Measurements from ENCODE around the gene MAGEB2.

Gene MAGEB2
- long read RNA-seq, transcript MAGEB2-201 (2 exons, 1,610 nt), result major isoform, 291 of 309 reads
- long read RNA-seq, partial matches to known transcripts, result 4 of 309 reads
- long read RNA-seq, other reads (novel, unspliced or antisense), result 14 of 309 reads

GRCh38 chrX:30215357-30215843 lies at the start of gene MAGEB2:
TSS of gene MAGEB2 (plus strand) at chrX:30215563. CDS start at chrX:30218581, 3,018 bp downstream.
- Histone ChIP-seq H3K27ac (replicated peaks) (no peak within 1 kb of the TSS; the same call in 1 of the 2 replicates), H3K4me3 (replicated peaks; ENCODE audit: insufficient read depth, low read length) (no peak within 1 kb of the TSS), H3K27me3 (ENCODE audit: insufficient read depth, poor library complexity, severe bottlenecking) (no peaks in the 10 kb centered on the region)
- DNase-seq (ENCODE audit: low read depth in 1 of 2, low spot score in 1 of 2), result peak; percentile 43 to 66
- TF ChIP-seq REST (IDR thresholded peaks at IDR 0.05; ENCODE audit: insufficient replicate concordance, low read depth) (no peak), GABPA (IDR thresholded peaks at IDR 0.05; ENCODE audit: low read depth) (peak; percentile 92), SPI1 (IDR thresholded peaks at IDR 0.05; ENCODE audit: borderline replicate concordance, low read depth) (peak; percentile 66; the same call in 1 of the 2 replicates), CTCF (IDR thresholded peaks at IDR 0.05; ENCODE audit: insufficient read depth, low read length) (peak; percentile 28), POLR2AphosphoS5 (IDR thresholded peaks at IDR 0.05; ENCODE audit: low read depth) (no peak)

- TF ChIP-seq REST (IDR thresholded peaks at IDR 0.05; ENCODE audit: insufficient replicate concordance, low read depth) (no peak), SPI1 (IDR thresholded peaks at IDR 0.05; ENCODE audit: borderline replicate concordance, low read depth) (no peak), POLR2AphosphoS5 (IDR thresholded peaks at IDR 0.05; ENCODE audit: low read depth) (no peak), GABPA (IDR thresholded peaks at IDR 0.05; ENCODE audit: low read depth) (no peak), CTCF (IDR thresholded peaks at IDR 0.05; ENCODE audit: insufficient read depth, low read length) (no peak)
- DNase-seq (ENCODE audit: low read depth in 1 of 2, low spot score in 1 of 2), result no peak
- no peaks in the 10 kb centered on the region for H3K27me3 ChIP-seq (ENCODE audit: insufficient read depth, poor library complexity, severe bottlenecking)
- no peak overlapping the region for H3K4me3 ChIP-seq (replicated peaks; ENCODE audit: insufficient read depth, low read length)
- no peak overlapping the region for H3K27ac ChIP-seq (replicated peaks)
Observed at GRCh38 chrX:30170900-30171299, 44.5 kb upstream of the MAGEB2 start.

GRCh38 chrX:30181353-30181752 lies 34.0 kb upstream of the MAGEB2 start:
- Histone ChIP-seq H3K27ac (replicated peaks) (no peak overlapping the region), H3K27me3 (ENCODE audit: insufficient read depth, poor library complexity, severe bottlenecking) (no peaks in the 10 kb centered on the region), H3K4me3 (replicated peaks; ENCODE audit: insufficient read depth, low read length) (no peak overlapping the region)
- TF ChIP-seq SPI1 (IDR thresholded peaks at IDR 0.05; ENCODE audit: borderline replicate concordance, low read depth) (no peak), GABPA (IDR thresholded peaks at IDR 0.05; ENCODE audit: low read depth) (no peak), REST (IDR thresholded peaks at IDR 0.05; ENCODE audit: insufficient replicate concordance, low read depth) (no peak)
- no peak for DNase-seq (ENCODE audit: low read depth in 1 of 2, low spot score in 1 of 2)
